ENCODE measurements around the gene OTULINL. TPM values are rescaled to one million over a fixed set of nuclear protein-coding genes. Genes with fewer than 3 reads are reported as not detected.

OTULINL gene
- total RNA-seq, 1 donor = 0.36 TPM

- no peak overlapping the region for H3K4me3 ChIP-seq (ENCODE audit: insufficient read depth, low read length)
- H3K9me3 ChIP-seq (ENCODE audit: low read depth, low read length) = no peaks in the 10 kb centered on the region
- peaks cover 14% of the 10 kb centered on the region for H3K27me3 ChIP-seq (ENCODE audit: insufficient read depth, low read length)
- no peaks in the 10 kb centered on the region for H3K36me3 ChIP-seq (ENCODE audit: insufficient read depth, low read length)
- no peaks in the 10 kb centered on the region for H3K4me1 ChIP-seq (ENCODE audit: insufficient read depth, low read length)
- no peak for DNase-seq (ENCODE audit: insufficient read length, low spot score, missing footprints)
- no peak overlapping the region for H2AFZ ChIP-seq (ENCODE audit: low read length)
- H3K79me2 ChIP-seq (ENCODE audit: insufficient read depth, low read length) = no peaks in the 10 kb centered on the region
- H4K20me1 ChIP-seq (ENCODE audit: insufficient read depth, low read length) = no peaks in the 10 kb centered on the region
- no peak overlapping the region for H3K4me2 ChIP-seq (ENCODE audit: insufficient read depth, low read length)
- TF ChIP-seq CTCF (IDR thresholded peaks at IDR 0.05; ENCODE audit: extremely low read depth, low read depth, low read length) = no peak
- H3K27ac ChIP-seq (ENCODE audit: low read depth, low read length) = no peak overlapping the region
Observed at GRCh38 chr5:14595189-14595588, 13.6 kb downstream of the OTULINL start.

GRCh38 chr5:14595891-14596290 lies 14.3 kb downstream of the OTULINL start:
- no peaks in the 10 kb centered on the region for H3K36me3 ChIP-seq (ENCODE audit: insufficient read depth, low read length)
- TF ChIP-seq CTCF (IDR thresholded peaks at IDR 0.05; ENCODE audit: extremely low read depth, low read depth, low read length) = no peak
- no peak overlapping the region for H3K4me3 ChIP-seq (ENCODE audit: insufficient read depth, low read length)
- peaks cover 17% of the 10 kb centered on the region for H3K27me3 ChIP-seq (ENCODE audit: insufficient read depth, low read length)
- no peaks in the 10 kb centered on the region for H3K4me1 ChIP-seq (ENCODE audit: insufficient read depth, low read length)
- no peak overlapping the region for H3K4me2 ChIP-seq (ENCODE audit: insufficient read depth, low read length)
- H2AFZ ChIP-seq (ENCODE audit: low read length) = no peak overlapping the region
- no peaks in the 10 kb centered on the region for H3K79me2 ChIP-seq (ENCODE audit: insufficient read depth, low read length)
- H4K20me1 ChIP-seq (ENCODE audit: insufficient read depth, low read length) = no peaks in the 10 kb centered on the region
- no peak for DNase-seq (ENCODE audit: insufficient read length, low spot score, missing footprints)
- H3K27ac ChIP-seq (ENCODE audit: low read depth, low read length) = no peak overlapping the region
- no peaks in the 10 kb centered on the region for H3K9me3 ChIP-seq (ENCODE audit: low read depth, low read length)

GRCh38 chr5:14597080-14597479 lies 15.5 kb downstream of the OTULINL start:
- Histone ChIP-seq H2AFZ (ENCODE audit: low read length) (no peak overlapping the region), H3K27me3 (ENCODE audit: insufficient read depth, low read length) (peaks cover 17% of the 10 kb centered on the region), H3K9me3 (ENCODE audit: low read depth, low read length) (no peaks in the 10 kb centered on the region), H4K20me1 (ENCODE audit: insufficient read depth, low read length) (no peaks in the 10 kb centered on the region), H3K4me2 (ENCODE audit: insufficient read depth, low read length) (no peak overlapping the region), H3K4me1 (ENCODE audit: insufficient read depth, low read length) (no peaks in the 10 kb centered on the region), H3K79me2 (ENCODE audit: insufficient read depth, low read length) (no peaks in the 10 kb centered on the region), H3K27ac (ENCODE audit: low read depth, low read length) (no peak overlapping the region), H3K36me3 (ENCODE audit: insufficient read depth, low read length) (no peaks in the 10 kb centered on the region), H3K4me3 (ENCODE audit: insufficient read depth, low read length) (no peak overlapping the region)
- no peak for DNase-seq (ENCODE audit: insufficient read length, low spot score, missing footprints)
- TF ChIP-seq CTCF (IDR thresholded peaks at IDR 0.05; ENCODE audit: extremely low read depth, low read depth, low read length) = no peak

- Histone ChIP-seq H3K9me3 (ENCODE audit: low read depth, low read length) (no peaks in the 10 kb centered on the region), H3K4me3 (ENCODE audit: insufficient read depth, low read length) (no peak overlapping the region)
- TF ChIP-seq CTCF (IDR thresholded peaks at IDR 0.05; ENCODE audit: extremely low read depth, low read depth, low read length) = no peak
Observed at GRCh38 chr5:14598225-14598624, 16.6 kb downstream of the OTULINL start.

More at GRCh38 chr5:14598225-14598624, 16.6 kb downstream of the OTULINL start:
- H4K20me1 ChIP-seq (ENCODE audit: insufficient read depth, low read length) = no peaks in the 10 kb centered on the region
- no peak overlapping the region for H3K4me2 ChIP-seq (ENCODE audit: insufficient read depth, low read length)
- H3K4me1 ChIP-seq (ENCODE audit: insufficient read depth, low read length) = no peaks in the 10 kb centered on the region
- no peaks in the 10 kb centered on the region for H3K36me3 ChIP-seq (ENCODE audit: insufficient read depth, low read length)
- no peak for DNase-seq (ENCODE audit: insufficient read length, low spot score, missing footprints)
- H3K79me2 ChIP-seq (ENCODE audit: insufficient read depth, low read length) = no peaks in the 10 kb centered on the region
- H3K27me3 ChIP-seq (ENCODE audit: insufficient read depth, low read length) = peaks cover 17% of the 10 kb centered on the region
- no peak overlapping the region for H2AFZ ChIP-seq (ENCODE audit: low read length)
- H3K27ac ChIP-seq (ENCODE audit: low read depth, low read length) = no peak overlapping the region
